ENCODE data around the gene MYO5C.
A peak's percentile ranks its signal among the peaks of the same experiment; 100 is the strongest.

Gene MYO5C

DNA sequence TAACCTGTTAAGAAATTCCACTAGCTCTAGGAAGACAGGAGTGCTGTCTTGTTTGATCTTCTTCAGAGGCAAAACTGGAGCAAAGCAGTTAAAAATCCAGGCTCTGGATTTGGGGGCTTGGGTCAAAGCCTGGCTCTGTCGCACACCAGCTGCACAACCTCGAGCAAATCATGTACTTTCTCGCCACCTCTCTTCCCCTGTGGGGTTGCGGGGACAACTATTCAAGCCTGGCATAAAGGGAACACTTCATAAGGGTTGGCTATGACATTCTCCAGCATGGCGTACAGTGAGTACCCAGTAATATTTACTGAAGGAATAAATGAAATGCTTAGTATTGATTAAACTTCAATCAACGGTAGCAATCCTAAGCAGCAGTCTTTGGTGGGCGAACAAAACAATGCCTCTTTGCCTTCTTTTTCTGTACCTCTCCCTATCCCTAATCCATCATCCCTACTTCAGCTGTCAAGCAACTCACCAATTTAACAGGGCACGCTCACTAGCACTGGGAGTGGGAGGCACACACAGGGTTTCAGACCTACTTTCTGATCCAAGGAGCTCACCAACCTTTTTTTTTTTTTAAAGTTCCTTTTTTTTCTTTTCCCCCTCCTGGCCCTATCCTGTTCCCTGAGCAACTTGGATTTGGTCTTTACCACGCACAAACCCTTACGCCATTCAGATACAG lies 137.4 kb downstream of the MYO5C start:
- no peaks in the 10 kb centered on the region for H3K9me3 Mint-ChIP-seq
- no peaks in the 10 kb centered on the region for H3K36me3 Mint-ChIP-seq (ENCODE audit: low read depth)
- H3K27ac Mint-ChIP-seq, result peak overlapping the region; percentile 65
- H3K4me1 Mint-ChIP-seq, result peaks cover 13% of the 10 kb centered on the region
- no peak overlapping the region for H3K4me3 Mint-ChIP-seq
- TF ChIP-seq CTCF (IDR thresholded peaks at IDR 0.05), result no peak
- H3K27me3 Mint-ChIP-seq (ENCODE audit: low read depth, poor library complexity), result peaks cover 2% of the 10 kb centered on the region
- no peak for DNase-seq

DNA sequence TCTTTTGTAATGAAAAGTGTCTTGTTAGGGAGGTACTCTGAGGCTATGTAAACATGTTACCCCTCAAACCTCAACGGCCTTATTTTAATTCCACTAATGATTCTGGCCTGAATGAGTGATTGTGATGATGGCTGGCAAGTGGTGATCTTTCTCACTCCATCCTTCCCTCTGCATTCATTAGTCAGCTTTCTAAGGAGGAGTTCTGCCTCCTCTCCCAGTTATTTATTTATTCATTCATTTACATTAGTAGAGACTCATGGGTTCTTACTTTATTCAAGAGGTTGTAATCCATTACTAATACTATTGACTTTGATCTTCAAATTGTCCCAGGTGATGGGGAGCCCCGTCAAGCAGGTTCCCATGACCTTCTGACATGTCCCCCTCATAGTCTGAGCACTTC lies 139.7 kb downstream of the MYO5C start:
- no peaks in the 10 kb centered on the region for H3K36me3 Mint-ChIP-seq (ENCODE audit: low read depth)
- H3K4me3 Mint-ChIP-seq, result no peak overlapping the region
- H3K27ac Mint-ChIP-seq, result no peak overlapping the region
- H3K9me3 Mint-ChIP-seq, result no peaks in the 10 kb centered on the region
- TF ChIP-seq CTCF (IDR thresholded peaks at IDR 0.05), result no peak
- peaks cover 9% of the 10 kb centered on the region for H3K4me1 Mint-ChIP-seq
- peaks cover 2% of the 10 kb centered on the region for H3K27me3 Mint-ChIP-seq (ENCODE audit: low read depth, poor library complexity)
- DNase-seq, result no peak

DNA sequence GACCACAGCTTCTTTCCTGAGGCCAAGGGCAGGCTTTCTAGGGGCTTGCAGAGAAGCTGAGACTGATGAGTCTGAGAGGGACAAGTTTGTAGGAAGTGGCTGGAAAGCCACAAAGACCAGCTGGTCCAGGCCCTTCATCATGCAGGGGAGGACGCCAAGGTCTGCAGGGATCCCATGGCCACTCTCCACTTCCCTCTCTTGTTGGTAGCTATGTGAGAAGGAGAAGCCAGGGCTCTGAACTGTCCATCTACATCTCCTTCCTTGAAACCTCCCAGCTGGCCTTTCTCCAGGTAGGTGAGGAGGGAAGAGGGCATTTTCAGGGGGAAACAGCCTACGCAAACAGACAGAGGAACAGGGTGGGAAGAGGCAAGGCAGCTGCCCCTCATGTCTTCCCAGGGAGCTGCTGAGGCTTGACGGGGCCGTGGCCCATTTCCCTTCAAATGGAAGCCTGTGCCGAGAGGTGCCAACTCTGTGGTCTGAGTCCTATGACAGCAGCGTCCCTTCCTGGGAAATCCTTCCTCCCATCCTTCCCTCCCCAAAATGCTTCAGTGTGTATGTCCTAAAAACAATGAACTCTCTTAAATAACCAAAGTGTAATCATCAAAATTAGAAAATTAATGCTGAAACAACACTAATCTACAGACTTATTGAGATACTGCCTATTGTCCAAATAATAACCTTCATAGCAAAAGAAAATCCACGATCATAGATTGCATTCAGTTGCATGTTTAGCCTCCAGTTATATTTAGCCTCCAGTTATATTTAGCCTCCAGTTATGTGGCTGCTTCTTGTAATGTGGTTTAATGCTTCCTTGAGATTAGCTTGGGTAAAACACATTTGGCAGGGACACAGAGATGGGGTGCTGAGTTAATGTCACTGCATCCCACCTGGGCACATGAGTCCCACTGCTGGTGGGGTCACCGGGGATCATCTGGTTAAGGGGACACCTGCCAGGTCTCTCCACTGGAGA lies 140.4 kb downstream of the MYO5C start:
- H3K4me1 Mint-ChIP-seq, result peaks cover 9% of the 10 kb centered on the region
- no peak overlapping the region for H3K27ac Mint-ChIP-seq
- no peaks in the 10 kb centered on the region for H3K36me3 Mint-ChIP-seq (ENCODE audit: low read depth)
- DNase-seq, result no peak
- no peaks in the 10 kb centered on the region for H3K9me3 Mint-ChIP-seq
- no peak overlapping the region for H3K4me3 Mint-ChIP-seq
- no peak for TF ChIP-seq CTCF (IDR thresholded peaks at IDR 0.05)
- peaks cover 6% of the 10 kb centered on the region for H3K27me3 Mint-ChIP-seq (ENCODE audit: low read depth, poor library complexity)

DNA sequence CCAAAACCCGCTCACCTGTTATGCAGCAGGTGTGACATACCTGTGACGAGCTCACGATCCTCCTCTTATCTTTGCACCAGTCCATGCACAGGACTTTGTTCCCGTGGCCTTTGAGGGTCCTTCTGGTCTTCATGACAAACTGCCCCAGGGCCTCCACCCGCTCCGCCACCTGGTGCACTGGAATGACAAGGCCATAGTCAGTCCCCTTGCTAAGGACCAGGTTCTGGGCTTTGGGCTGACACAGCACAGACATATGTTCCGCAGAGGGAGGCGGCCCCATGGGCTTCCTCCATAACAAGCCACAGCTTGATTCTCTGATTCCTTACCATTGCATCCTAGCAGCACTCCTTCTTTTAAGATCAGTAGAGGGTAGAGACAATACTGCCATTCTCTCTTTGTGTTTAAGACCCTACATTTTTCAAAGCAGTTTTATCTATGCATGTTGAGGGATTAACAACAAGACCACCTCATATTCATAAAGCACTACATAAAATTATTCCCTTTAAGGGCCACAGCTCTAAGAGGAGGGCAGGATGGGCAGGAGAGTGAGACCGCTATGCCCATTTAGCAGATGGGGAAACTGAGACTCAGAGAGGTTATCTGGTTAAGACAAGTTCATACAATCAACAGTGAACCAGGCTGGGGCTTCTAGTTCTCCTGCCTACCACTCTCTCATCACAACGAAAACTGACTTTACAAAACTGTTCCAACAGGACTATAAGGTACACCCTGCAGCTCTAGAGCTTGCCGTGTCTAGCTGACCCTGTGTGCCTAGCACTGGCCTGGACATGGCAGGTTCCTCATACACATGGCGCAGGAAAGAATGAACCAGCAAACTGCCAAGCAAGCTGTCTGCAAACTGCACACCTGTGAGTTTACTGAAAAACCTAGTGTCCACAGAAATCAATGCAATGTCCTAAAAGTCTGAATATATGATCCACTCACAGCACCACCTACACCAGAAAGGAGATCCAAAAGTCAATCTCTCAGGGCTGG lies 141.4 kb downstream of the MYO5C start:
- Mint-ChIP-seq H3K4me1 (peaks cover 9% of the 10 kb centered on the region), H3K4me3 (no peak overlapping the region), H3K9me3 (no peaks in the 10 kb centered on the region), H3K27ac (no peak overlapping the region), H3K36me3 (ENCODE audit: low read depth) (no peaks in the 10 kb centered on the region), H3K27me3 (ENCODE audit: low read depth, poor library complexity) (peaks cover 6% of the 10 kb centered on the region)
- DNase-seq, result no peak
- no peak for TF ChIP-seq CTCF (IDR thresholded peaks at IDR 0.05)

GRCh38 chr15:52151353-52151752 lies 144.3 kb downstream of the MYO5C start:
- Mint-ChIP-seq H3K4me1 (no peaks in the 10 kb centered on the region), H3K27ac (no peak overlapping the region), H3K36me3 (ENCODE audit: low read depth) (peaks cover 6% of the 10 kb centered on the region), H3K9me3 (peaks cover 3% of the 10 kb centered on the region), H3K27me3 (ENCODE audit: low read depth, poor library complexity) (peaks cover 6% of the 10 kb centered on the region), H3K4me3 (no peak overlapping the region)
- TF ChIP-seq CTCF (IDR thresholded peaks at IDR 0.05), result no peak
- DNase-seq, result no peak

Measured in nephron progenitor cell (in vitro differentiated cells).